GM12878 (cell line): ENCODE results near the gene FSD1L.

ENCODE experiments used
- BHLHE40 ChIP-seq, 2 experiments: fragments of 450-650 bp in 1 of 2; IDR thresholded peaks; 2 replicates each; pipeline ENCODE4 v1.6.1; 2011 to 2017; ENCODE audit warnings: low read depth in 2 of 2, borderline replicate concordance in 1 of 2, improper control_type of control experiment in 1 of 2, low read length in 1 of 2, mild to moderate bottlenecking in 1 of 2
- CREB1 ChIP-seq: IDR thresholded peaks from 2 replicates; pipeline ENCODE4 v1.6.1; 2012; ENCODE audit warnings: low read depth, mild to moderate bottlenecking, inconsistent platforms
- E2F4 ChIP-seq: IDR thresholded peaks from 2 replicates; pipeline ENCODE4 v1.6.1; 2012; ENCODE audit warnings: low read depth, low read length, improper control_type of control experiment
- GABPA ChIP-seq: IDR thresholded peaks from 2 replicates; pipeline ENCODE4 v1.6.1; 2014; ENCODE audit warnings: antibody characterized with exemption, low read depth, mild to moderate bottlenecking, inconsistent platforms
- RAD21 ChIP-seq: IDR thresholded peaks from 2 replicates; pipeline ENCODE4 v1.6.1; 2011; ENCODE audit warnings: mild to moderate bottlenecking, low read depth, low read length, moderate library complexity; ENCODE audit not compliant: insufficient read depth
- SIN3A ChIP-seq: IDR thresholded peaks from 2 replicates; pipeline ENCODE4 v1.6.1; 2012; ENCODE audit warnings: low read depth, low read length, improper control_type of control experiment
- SMC3 ChIP-seq: IDR thresholded peaks from 2 replicates; pipeline ENCODE4 v1.6.1; 2011; ENCODE audit warnings: low read length, improper control_type of control experiment, borderline replicate concordance
- TARDBP ChIP-seq: IDR thresholded peaks from 2 replicates; pipeline ENCODE4 v1.6.1; 2016; ENCODE audit warnings: borderline replicate concordance
- TBL1XR1 ChIP-seq: IDR thresholded peaks from 2 replicates; pipeline ENCODE4 v1.6.1; 2012; ENCODE audit warnings: low read depth, low read length, improper control_type of control experiment
- YY1 ChIP-seq: IDR thresholded peaks from 2 replicates; pipeline ENCODE4 v1.6.1; 2011; ENCODE audit warnings: low read depth, mild to moderate bottlenecking, low read length
- TF ChIP-seq, protein P1 (sequence below): fragments of 450-650 bp; IDR thresholded peaks from 2 replicates; pipeline ENCODE4 v1.6.1; 2014; ENCODE audit warnings: mild to moderate bottlenecking
- TF ChIP-seq, protein P2 (sequence below), 3 experiments: IDR thresholded peaks in 2 of 3; conservative IDR thresholded peaks in 1 of 3; 2 replicates each; pipeline ENCODE4 v1.5.1; 2011; ENCODE audit warnings: low read depth in 3 of 3, low read length in 3 of 3, mild to moderate bottlenecking in 3 of 3, control low read depth in 2 of 3, moderate library complexity in 2 of 3, inconsistent platforms in 1 of 3, mixed read lengths in 1 of 3; ENCODE audit not compliant: control insufficient read depth in 2 of 3, insufficient read depth in 1 of 3; ENCODE audit errors: extremely low read depth in 1 of 3
- TF ChIP-seq, protein P3 (sequence below): IDR thresholded peaks from 2 replicates; pipeline ENCODE4 v1.6.1; 2011; ENCODE audit warnings: low read depth, low read length, improper control_type of control experiment, borderline replicate concordance

GRCh38 chr9:105510024-105510423, 62.2 kb downstream of the FSD1L start:
- TF ChIP-seq, protein P1, sequence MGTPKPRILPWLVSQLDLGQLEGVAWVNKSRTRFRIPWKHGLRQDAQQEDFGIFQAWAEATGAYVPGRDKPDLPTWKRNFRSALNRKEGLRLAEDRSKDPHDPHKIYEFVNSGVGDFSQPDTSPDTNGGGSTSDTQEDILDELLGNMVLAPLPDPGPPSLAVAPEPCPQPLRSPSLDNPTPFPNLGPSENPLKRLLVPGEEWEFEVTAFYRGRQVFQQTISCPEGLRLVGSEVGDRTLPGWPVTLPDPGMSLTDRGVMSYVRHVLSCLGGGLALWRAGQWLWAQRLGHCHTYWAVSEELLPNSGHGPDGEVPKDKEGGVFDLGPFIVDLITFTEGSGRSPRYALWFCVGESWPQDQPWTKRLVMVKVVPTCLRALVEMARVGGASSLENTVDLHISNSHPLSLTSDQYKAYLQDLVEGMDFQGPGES = no peak
- TF ChIP-seq GABPA (no peak), TBL1XR1 (no peak), TARDBP (no peak), E2F4 (no peak), SMC3 (no peak), CREB1 (no peak), SIN3A (no peak), RAD21 (no peak), BHLHE40 (IDR thresholded peaks at IDR 0.05; ENCODE audit: borderline replicate concordance in 1 of 2, low read depth in 2 of 2, low read length in 1 of 2) (no peak), YY1 (no peak)
- TF ChIP-seq, protein P2, sequence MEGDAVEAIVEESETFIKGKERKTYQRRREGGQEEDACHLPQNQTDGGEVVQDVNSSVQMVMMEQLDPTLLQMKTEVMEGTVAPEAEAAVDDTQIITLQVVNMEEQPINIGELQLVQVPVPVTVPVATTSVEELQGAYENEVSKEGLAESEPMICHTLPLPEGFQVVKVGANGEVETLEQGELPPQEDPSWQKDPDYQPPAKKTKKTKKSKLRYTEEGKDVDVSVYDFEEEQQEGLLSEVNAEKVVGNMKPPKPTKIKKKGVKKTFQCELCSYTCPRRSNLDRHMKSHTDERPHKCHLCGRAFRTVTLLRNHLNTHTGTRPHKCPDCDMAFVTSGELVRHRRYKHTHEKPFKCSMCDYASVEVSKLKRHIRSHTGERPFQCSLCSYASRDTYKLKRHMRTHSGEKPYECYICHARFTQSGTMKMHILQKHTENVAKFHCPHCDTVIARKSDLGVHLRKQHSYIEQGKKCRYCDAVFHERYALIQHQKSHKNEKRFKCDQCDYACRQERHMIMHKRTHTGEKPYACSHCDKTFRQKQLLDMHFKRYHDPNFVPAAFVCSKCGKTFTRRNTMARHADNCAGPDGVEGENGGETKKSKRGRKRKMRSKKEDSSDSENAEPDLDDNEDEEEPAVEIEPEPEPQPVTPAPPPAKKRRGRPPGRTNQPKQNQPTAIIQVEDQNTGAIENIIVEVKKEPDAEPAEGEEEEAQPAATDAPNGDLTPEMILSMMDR (IDR thresholded peaks at IDR 0.05 in 2 of 3, conservative IDR thresholded peaks at IDR 0.05 in 1 of 3; ENCODE audit: control insufficient read depth in 2 of 3, extremely low read depth in 1 of 3, insufficient read depth in 1 of 3, low read depth in 3 of 3, low read length in 3 of 3) = no peak
- TF ChIP-seq, protein P3, sequence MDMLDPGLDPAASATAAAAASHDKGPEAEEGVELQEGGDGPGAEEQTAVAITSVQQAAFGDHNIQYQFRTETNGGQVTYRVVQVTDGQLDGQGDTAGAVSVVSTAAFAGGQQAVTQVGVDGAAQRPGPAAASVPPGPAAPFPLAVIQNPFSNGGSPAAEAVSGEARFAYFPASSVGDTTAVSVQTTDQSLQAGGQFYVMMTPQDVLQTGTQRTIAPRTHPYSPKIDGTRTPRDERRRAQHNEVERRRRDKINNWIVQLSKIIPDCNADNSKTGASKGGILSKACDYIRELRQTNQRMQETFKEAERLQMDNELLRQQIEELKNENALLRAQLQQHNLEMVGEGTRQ = no peak
